Tibial nerve (tissue), 4 donors: ENCODE measurements around the gene COX14.

Source experiments
- CTCF ChIP-seq, 5 experiments: fragments of 200-600 bp in 3 of 5; fragments of 450-650 bp in 2 of 5; sonication (generic) in 3 of 5; IDR thresholded peaks; one replicate each; pipeline ENCODE4 v1.5.1; 2016 to 2019; ENCODE audit warnings: antibody characterized with exemption in 5 of 5, mild to moderate bottlenecking in 3 of 5, moderate library complexity in 2 of 5
- EP300 ChIP-seq, 2 donors: sonication (generic); formaldehyde crosslinking; IDR thresholded peaks; one replicate each; pipeline ENCODE4 v1.6.1; 2017; ENCODE audit warnings: antibody characterized with exemption in 2 of 2, mild to moderate bottlenecking in 1 of 2
- POLR2A ChIP-seq, 2 donors: fragments of 450-650 bp; IDR thresholded peaks; one replicate each; pipeline ENCODE4 v1.6.1; 2017; ENCODE audit warnings: antibody characterized with exemption in 2 of 2, mild to moderate bottlenecking in 2 of 2, moderate library complexity in 2 of 2

GRCh38 chr12:50120521-50120920 lies 8.5 kb downstream of the COX14 start:
- TF ChIP-seq CTCF (IDR thresholded peaks at IDR 0.05) = no peak
- TF ChIP-seq POLR2A (IDR thresholded peaks at IDR 0.05) = no peak
- no peak for TF ChIP-seq EP300 (IDR thresholded peaks at IDR 0.05)
